ENCODE measurements around the gene AP1S3. TPM values are rescaled to one million over a fixed set of nuclear protein-coding genes. Genes with fewer than 3 reads are reported as not detected.

Gene AP1S3
- total RNA-seq, 1 experiment from 2014 or later: 34.3 TPM

DNA sequence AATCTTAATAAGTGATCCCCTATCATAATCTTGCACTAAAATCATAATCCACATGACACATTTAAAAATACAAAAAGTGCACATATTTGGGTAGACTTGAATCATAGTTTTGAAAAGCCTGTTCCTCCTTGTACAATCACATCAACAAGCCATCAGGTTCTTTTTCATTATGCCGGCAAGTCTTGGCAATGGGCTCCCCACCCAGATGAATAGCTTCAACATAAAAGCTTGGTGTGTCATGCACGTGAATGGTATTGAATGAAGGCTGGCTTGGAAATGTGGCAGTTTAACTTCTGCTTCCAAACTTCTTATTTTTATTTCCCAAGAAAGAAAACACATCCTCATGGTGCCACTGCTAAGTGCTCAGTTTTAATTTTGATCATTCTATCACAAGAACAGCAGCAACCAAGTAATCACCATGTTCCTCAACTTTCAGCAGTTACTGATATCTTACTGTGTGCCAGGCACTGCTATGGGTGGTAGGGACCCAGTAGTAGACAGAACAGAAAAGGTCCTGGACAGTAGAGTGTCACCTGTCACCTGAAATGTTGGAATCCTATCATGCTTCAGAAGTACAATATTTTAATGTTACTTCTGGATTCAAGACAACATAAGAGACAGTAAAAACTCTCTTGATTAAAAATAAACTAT is 89.9 kb downstream of the AP1S3 start:
- ChIA-PET POLR2A (ENCODE audit: unreplicated experiment) (no interaction called here), CTCF (no interaction called here)
- intact Hi-C loops (cut with micrococcal nuclease): no loop called here
- Histone ChIP-seq H4K20me1 (ENCODE audit: low read length) (no peaks in the 10 kb centered on the region), H3K27ac (ENCODE audit: low read length) (no peak overlapping the region), H2AFZ (ENCODE audit: low read length) (no peak overlapping the region), H3K4me1 (ENCODE audit: insufficient read depth, low read length) (no peaks in the 10 kb centered on the region), H3K9me2 (replicated peaks; ENCODE audit: low read length) (no peaks in the 10 kb centered on the region), H3K27me3 (ENCODE audit: low read length) (no peaks in the 10 kb centered on the region), H3K79me2 (ENCODE audit: low read length) (no peaks in the 10 kb centered on the region), H3K4me3 (ENCODE audit: low read length) (no peak overlapping the region), H3F3A (ENCODE audit: low read length, unreplicated experiment) (no peaks in the 10 kb centered on the region), H3K9me3 (ENCODE audit: low read length) (no peaks in the 10 kb centered on the region), H3K4me2 (ENCODE audit: low read length) (no peak overlapping the region), H3K9ac (ENCODE audit: low read length) (no peak overlapping the region), H3K36me3 (ENCODE audit: low read depth, low read length) (no peaks in the 10 kb centered on the region)
- DNase-seq (no peak), ATAC-seq (no peak)
- no TSS peak for BruUV-seq (replicated peaks)
- no peak for TF ChIP-seq EZH2 (IDR thresholded peaks at IDR 0.05; ENCODE audit: low read length, unreplicated experiment)
- TF ChIP-seq, protein P1, sequence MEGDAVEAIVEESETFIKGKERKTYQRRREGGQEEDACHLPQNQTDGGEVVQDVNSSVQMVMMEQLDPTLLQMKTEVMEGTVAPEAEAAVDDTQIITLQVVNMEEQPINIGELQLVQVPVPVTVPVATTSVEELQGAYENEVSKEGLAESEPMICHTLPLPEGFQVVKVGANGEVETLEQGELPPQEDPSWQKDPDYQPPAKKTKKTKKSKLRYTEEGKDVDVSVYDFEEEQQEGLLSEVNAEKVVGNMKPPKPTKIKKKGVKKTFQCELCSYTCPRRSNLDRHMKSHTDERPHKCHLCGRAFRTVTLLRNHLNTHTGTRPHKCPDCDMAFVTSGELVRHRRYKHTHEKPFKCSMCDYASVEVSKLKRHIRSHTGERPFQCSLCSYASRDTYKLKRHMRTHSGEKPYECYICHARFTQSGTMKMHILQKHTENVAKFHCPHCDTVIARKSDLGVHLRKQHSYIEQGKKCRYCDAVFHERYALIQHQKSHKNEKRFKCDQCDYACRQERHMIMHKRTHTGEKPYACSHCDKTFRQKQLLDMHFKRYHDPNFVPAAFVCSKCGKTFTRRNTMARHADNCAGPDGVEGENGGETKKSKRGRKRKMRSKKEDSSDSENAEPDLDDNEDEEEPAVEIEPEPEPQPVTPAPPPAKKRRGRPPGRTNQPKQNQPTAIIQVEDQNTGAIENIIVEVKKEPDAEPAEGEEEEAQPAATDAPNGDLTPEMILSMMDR (conservative IDR thresholded peaks at IDR 0.05; ENCODE audit: low read depth, low read length): no peak
- no peak for TF ChIP-seq EZH2phosphoT487 (IDR thresholded peaks at IDR 0.05; ENCODE audit: borderline replicate concordance, low read length)

DNA sequence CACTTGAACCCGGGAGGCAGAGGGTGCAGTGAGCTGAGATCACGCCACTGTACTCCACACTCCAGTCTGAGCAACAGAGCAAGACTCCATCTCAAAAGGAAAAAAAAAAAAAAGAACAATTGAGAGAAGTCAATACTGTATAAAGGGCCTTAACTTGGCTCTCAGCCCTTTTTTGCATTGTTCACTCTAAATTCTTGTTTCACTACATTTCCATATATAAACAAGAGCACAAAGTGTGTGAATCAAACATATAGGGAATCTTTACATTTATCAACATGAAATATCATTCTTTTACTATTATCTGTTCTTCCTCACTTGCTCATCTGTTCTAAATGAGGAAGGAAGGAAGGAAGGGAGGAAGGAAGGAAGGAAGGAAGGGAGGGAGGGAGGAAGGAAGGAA is 90.8 kb downstream of the AP1S3 start:
- no peaks in the 10 kb centered on the region for H3F3A ChIP-seq (ENCODE audit: low read length, unreplicated experiment)
- no peaks in the 10 kb centered on the region for H3K9me3 ChIP-seq (ENCODE audit: low read length)
- no peak overlapping the region for H2AFZ ChIP-seq (ENCODE audit: low read length)
- no peaks in the 10 kb centered on the region for H3K9me2 ChIP-seq (replicated peaks; ENCODE audit: low read length)
- H3K36me3 ChIP-seq (ENCODE audit: low read depth, low read length): no peaks in the 10 kb centered on the region
- intact Hi-C loops (cut with micrococcal nuclease): no loop called here
- H3K9ac ChIP-seq (ENCODE audit: low read length): no peak overlapping the region
- no TSS peak for BruUV-seq (replicated peaks)
- no peaks in the 10 kb centered on the region for H3K27me3 ChIP-seq (ENCODE audit: low read length)
- DNase-seq (no peak), ATAC-seq (no peak)
- H3K4me1 ChIP-seq (ENCODE audit: insufficient read depth, low read length): no peaks in the 10 kb centered on the region
- ChIA-PET POLR2A (ENCODE audit: unreplicated experiment) (no interaction called here), CTCF (no interaction called here)
- no peak overlapping the region for H3K27ac ChIP-seq (ENCODE audit: low read length)
- H3K79me2 ChIP-seq (ENCODE audit: low read length): no peaks in the 10 kb centered on the region
- no peak overlapping the region for H3K4me2 ChIP-seq (ENCODE audit: low read length)
- no peaks in the 10 kb centered on the region for H4K20me1 ChIP-seq (ENCODE audit: low read length)
- TF ChIP-seq EZH2 (IDR thresholded peaks at IDR 0.05; ENCODE audit: low read length, unreplicated experiment) (no peak), EZH2phosphoT487 (IDR thresholded peaks at IDR 0.05; ENCODE audit: borderline replicate concordance, low read length) (no peak)
- TF ChIP-seq, protein P1 (conservative IDR thresholded peaks at IDR 0.05; ENCODE audit: low read depth, low read length): no peak
- H3K4me3 ChIP-seq (ENCODE audit: low read length): no peak overlapping the region

DNA sequence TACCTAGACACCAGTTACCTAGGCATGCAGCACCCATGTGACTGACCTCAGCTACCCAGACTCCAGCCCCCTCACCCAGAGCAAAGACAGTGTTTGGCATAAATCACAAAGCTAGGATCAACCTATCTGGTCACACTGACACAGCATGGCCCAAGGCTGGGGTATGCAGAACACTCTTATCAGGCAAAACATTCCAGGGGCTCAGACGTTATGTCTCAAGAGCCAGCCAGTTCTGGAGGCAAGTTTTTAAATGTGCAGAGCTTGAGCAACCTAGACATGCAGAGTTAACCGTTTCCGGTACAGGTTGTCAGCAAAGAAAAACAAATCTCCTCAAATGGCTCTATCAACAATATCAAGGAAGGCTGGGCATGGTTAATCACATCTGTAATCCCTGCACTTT is 92.8 kb downstream of the AP1S3 start:
- ATAC-seq (no peak), DNase-seq (no peak)
- no peak overlapping the region for H2AFZ ChIP-seq (ENCODE audit: low read length)

More for the DNA sequence above, 92.8 kb downstream of the AP1S3 start:
- Histone ChIP-seq H3K9me2 (replicated peaks; ENCODE audit: low read length) (no peaks in the 10 kb centered on the region), H3K9ac (ENCODE audit: low read length) (no peak overlapping the region), H3K4me1 (ENCODE audit: insufficient read depth, low read length) (no peaks in the 10 kb centered on the region), H3K4me2 (ENCODE audit: low read length) (no peak overlapping the region), H3F3A (ENCODE audit: low read length, unreplicated experiment) (no peaks in the 10 kb centered on the region), H3K9me3 (ENCODE audit: low read length) (no peaks in the 10 kb centered on the region), H3K27ac (ENCODE audit: low read length) (no peak overlapping the region), H3K4me3 (ENCODE audit: low read length) (no peak overlapping the region), H3K79me2 (ENCODE audit: low read length) (no peaks in the 10 kb centered on the region), H3K36me3 (ENCODE audit: low read depth, low read length) (no peaks in the 10 kb centered on the region), H4K20me1 (ENCODE audit: low read length) (no peaks in the 10 kb centered on the region), H3K27me3 (ENCODE audit: low read length) (no peaks in the 10 kb centered on the region)
- intact Hi-C loops (cut with micrococcal nuclease): no loop called here
- BruUV-seq (replicated peaks): no TSS peak
- ChIA-PET POLR2A (ENCODE audit: unreplicated experiment) (no interaction called here), CTCF (interaction anchor here (0.7 kb wide), 1 partner anchor 741 kb away, joined by 4 read pairs; no protein-coding TSS in a partner anchor)
- no peak for TF ChIP-seq EZH2phosphoT487 (IDR thresholded peaks at IDR 0.05; ENCODE audit: borderline replicate concordance, low read length)
- no peak for TF ChIP-seq EZH2 (IDR thresholded peaks at IDR 0.05; ENCODE audit: low read length, unreplicated experiment)
- TF ChIP-seq, protein P1 (conservative IDR thresholded peaks at IDR 0.05; ENCODE audit: low read depth, low read length): no peak

Data from PC-3 (cell line).